Left hindlimb (tissue), 1 donor: Measurements from ENCODE around the gene E4F1.
"Not testable (repeated sequence)": the region's sequence is repeated elsewhere in the genome, so short reads cannot be mapped to it uniquely, and the experiment has no call there.

Experiments used
- DNase-seq: peaks from one replicate; pipeline ENCODE4 v3.0.0-alpha.2; 2018

E4F1 gene

GRCh38 chr16:2189252-2189893, 34.0 kb upstream of the E4F1 start:
- DNase-seq: no peak

GRCh38 chr16:2190002-2190658, 33.3 kb upstream of the E4F1 start:
- DNase-seq: no peak

GRCh38 chr16:2190659-2191445, 32.5 kb upstream of the E4F1 start:
- DNase-seq: no peak

- no peak for DNase-seq
Observed at GRCh38 chr16:2191446-2191706, 32.0 kb upstream of the E4F1 start.

GRCh38 chr16:2194166-2194834, 29.1 kb upstream of the E4F1 start:
- no peak for DNase-seq

- DNase-seq: no peak
Observed at GRCh38 chr16:2194852-2195321, 28.5 kb upstream of the E4F1 start.

- no peak for DNase-seq
Observed at GRCh38 chr16:2195322-2196161, 27.8 kb upstream of the E4F1 start.

GRCh38 chr16:2196162-2196980, 27.0 kb upstream of the E4F1 start, which contains the start of gene CASKIN1:
CASKIN1 (minus strand) TSS chr16:2196605; CDS start chr16:2196432, 173 bp downstream.
- no peak for DNase-seq

GRCh38 chr16:2196981-2197511, 26.3 kb upstream of the E4F1 start:
- DNase-seq: no peak

- no peak for DNase-seq
Observed at GRCh38 chr16:2197765-2198164, 25.6 kb upstream of the E4F1 start.

GRCh38 chr16:2198283-2198682, 25.1 kb upstream of the E4F1 start:
- DNase-seq: no peak

GRCh38 chr16:2199095-2199494, 24.3 kb upstream of the E4F1 start:
- no peak for DNase-seq

GRCh38 chr16:2199621-2200139, 23.7 kb upstream of the E4F1 start:
- DNase-seq: no peak

- DNase-seq: no peak
Observed at GRCh38 chr16:2200313-2200712, 23.1 kb upstream of the E4F1 start.

GRCh38 chr16:2203119-2203688, 20.2 kb upstream of the E4F1 start:
- DNase-seq: not testable (repeated sequence)

GRCh38 chr16:2204416-2205103, 18.8 kb upstream of the E4F1 start:
- no peak for DNase-seq

GRCh38 chr16:2205104-2205966, 18.1 kb upstream of the E4F1 start, which contains the start of gene MLST8:
MLST8 (plus strand) TSS chr16:2205454; CDS start chr16:2206086, 632 bp downstream.
- DNase-seq: peak; percentile 91

GRCh38 chr16:2205967-2206313, 17.5 kb upstream of the E4F1 start:
- no peak for DNase-seq

- DNase-seq: peak; percentile 40
Observed at GRCh38 chr16:2206420-2206779, 17.0 kb upstream of the E4F1 start.
